Forelimb muscle (tissue), 1 donor: ENCODE results near the gene MCEMP1. TPM values are rescaled to one million over a fixed set of nuclear protein-coding genes. Genes with fewer than 3 reads are reported as not detected.
A peak's percentile ranks its signal among the peaks of the same experiment; 100 is the strongest.

ENCODE experiments used
- DNase-seq: peaks from one replicate; pipeline ENCODE4 v3.0.0-alpha.2; 2013; ENCODE audit warnings: low read depth
- polyA plus RNA-seq: library from polyadenylated mRNA; unstranded; fragments of 120-200 nt; gene quantifications from one replicate; pipeline ENCODE4 v1.2.1, GENCODE V29; 2013; ENCODE audit not compliant: insufficient read length

The MCEMP1 gene
- polyA plus RNA-seq, 1 donor, result 0.14 TPM

DNA sequence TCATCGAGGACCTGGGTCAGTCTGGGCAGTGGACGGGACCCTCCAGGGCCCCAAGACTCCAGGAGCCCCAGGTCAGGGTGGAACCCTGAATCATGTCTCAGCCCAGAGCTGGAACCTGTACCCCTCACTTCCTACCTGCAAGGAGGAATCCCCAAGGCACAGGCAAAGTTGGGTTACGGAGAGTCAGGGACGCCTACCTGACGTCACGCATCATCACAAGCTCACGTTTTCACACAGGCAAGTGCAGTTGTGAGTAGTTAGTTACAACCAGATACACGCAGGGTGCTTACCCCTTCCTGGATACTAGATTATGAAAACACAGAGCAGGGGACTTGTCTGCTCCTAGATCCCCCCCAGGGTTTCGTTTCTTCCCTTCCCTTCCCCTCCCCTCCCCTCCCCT is 6.1 kb upstream of the MCEMP1 start:
- DNase-seq, result no peak

DNA sequence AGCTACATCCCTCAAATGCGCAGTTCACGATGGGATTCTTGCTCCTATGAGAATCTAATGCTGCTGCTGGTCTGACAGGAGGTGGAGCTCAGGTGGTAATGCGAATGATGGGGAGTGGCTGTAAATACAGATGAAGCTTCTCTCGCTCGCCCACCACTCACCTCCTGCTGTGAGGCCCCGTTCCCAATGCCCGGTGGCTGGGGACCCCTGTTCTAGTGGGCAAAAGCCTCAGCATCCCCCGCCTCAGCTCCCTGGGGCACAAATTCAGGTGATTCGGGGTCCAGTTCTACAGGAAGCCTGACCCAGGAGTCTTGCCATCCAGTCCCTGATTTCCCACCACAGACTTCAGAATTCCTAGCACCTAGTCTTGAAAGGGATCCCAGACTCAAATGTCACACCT is 4.4 kb upstream of the MCEMP1 start:
- DNase-seq, result no peak

DNA sequence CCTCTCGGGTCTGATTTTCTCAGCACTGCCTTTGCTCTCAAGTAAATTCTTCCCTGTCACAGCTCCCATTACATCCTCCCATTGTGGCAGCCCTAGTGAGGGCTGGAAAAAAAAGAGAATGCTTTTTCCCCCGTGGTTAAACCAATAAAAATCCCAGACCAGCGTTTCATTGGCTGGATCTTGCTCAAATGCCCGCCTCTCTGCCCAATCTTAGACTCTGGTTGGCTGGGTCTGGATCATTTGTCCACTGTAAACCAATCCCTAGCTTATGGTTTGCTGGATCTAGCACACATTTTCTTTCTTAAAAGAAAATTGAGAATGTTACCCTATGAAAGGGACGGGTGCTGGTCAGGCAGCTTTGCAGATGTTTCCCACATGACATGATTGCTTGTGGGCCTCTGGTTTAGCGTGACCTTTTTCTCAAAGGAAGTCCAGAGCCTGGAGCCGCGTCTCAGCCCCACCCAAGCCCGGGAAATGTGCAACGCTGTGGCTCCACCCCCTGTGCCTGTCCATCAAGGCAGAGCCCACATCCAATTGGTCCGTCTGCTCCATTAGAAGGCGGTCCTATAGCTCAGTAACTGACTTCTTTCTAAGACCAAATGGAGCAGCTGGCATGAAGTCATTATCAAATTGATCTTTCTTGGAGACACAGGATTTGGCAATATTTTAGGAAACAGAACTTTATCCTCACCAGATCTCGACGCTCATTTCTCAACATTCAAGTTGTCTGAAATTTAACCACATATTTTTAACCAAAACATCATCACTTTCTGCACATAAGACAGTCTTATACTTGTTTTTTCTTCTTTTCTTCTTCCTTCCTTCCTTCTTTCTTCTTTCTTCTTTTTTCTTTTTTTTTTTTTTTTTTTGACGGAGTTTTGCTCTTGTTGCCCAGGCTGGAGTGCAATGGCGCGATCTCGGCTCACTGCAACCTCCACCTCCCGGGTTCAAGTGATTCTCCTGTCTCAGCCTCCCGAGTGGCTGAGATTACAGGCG is 2.6 kb upstream of the MCEMP1 start:
- DNase-seq, result no peak

DNA sequence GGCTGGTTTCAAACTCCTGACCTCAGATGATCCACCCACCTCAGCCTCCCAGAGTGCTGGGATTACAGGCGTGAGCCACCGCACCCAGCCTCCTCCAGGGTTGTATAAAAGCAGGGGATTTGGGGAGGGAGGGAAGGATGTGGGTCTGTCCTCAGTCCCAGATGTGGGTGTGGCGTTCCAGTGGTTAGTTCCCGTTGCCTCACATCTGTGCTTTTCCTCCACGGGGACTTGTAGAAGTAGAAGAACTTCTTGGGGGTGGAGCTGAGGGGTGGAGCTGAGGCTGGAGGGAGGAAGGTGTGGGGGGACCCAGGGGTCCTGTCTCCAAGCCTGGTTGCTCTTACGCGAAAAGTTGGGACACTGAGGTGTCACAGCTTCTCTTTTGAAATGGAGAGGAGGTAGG is 514 bp upstream of the MCEMP1 start:
- DNase-seq, result no peak

DNA sequence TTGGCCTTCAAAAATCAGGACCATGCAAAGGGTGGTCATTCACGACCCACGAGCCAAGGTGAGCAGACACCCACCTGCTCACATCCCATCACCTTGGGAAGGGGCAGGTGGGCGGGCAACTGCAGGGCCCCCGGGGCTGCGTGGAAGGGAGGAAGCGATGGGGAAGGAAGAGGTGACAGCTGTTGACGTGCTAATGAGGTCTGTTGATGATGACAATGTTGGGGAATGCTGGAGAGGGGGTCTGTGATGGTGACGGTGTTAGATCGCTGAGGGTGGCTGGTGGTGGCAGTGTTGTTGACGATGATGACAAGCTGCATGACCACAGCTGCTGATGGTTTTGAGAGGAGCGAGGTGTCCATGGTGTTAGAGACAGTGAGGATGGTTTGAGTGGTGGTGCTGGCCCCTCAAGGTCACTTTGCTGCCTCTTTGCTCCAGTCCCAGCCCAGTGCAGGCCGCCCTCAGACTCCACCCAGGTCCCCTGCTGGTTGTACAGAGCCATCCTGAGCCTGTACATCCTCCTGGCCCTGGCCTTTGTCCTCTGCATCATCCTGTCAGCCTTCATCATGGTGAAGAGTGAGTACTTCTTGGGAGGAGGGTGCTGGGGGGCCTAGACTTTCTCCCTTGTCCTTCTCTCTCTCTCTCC is 900 bp downstream of the MCEMP1 start:
- no peak for DNase-seq

DNA sequence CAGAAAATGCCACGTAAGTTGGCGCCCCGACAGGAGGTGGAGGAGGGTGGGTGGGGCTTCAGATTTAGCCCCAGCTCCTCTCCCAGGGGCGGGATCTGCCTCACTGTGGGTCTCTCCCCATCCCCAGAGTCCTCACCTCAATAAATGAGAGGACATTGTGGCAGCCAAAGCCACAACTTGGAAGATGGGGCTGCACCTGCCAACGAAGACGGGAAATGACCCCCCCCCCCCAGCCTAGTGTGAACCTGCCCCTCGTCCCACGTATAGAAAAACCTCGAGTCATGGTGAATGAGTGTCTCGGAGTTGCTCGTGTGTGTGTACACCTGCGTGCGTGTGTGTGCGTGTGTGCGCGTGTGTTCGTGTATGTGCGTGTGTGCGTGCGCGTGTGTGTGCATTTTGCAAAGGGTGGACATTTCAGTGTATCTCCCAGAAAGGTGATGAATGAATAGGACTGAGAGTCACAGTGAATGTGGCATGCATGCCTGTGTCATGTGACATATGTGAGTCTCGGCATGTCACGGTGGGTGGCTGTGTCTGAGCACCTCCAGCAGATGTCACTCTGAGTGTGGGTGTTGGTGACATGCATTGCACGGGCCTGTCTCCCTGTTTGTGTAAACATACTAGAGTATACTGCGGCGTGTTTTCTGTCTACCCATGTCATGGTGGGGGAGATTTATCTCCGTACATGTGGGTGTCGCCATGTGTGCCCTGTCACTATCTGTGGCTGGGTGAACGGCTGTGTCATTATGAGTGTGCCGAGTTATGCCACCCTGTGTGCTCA is 2.3 kb downstream of the MCEMP1 start:
- DNase-seq, result no peak

DNA sequence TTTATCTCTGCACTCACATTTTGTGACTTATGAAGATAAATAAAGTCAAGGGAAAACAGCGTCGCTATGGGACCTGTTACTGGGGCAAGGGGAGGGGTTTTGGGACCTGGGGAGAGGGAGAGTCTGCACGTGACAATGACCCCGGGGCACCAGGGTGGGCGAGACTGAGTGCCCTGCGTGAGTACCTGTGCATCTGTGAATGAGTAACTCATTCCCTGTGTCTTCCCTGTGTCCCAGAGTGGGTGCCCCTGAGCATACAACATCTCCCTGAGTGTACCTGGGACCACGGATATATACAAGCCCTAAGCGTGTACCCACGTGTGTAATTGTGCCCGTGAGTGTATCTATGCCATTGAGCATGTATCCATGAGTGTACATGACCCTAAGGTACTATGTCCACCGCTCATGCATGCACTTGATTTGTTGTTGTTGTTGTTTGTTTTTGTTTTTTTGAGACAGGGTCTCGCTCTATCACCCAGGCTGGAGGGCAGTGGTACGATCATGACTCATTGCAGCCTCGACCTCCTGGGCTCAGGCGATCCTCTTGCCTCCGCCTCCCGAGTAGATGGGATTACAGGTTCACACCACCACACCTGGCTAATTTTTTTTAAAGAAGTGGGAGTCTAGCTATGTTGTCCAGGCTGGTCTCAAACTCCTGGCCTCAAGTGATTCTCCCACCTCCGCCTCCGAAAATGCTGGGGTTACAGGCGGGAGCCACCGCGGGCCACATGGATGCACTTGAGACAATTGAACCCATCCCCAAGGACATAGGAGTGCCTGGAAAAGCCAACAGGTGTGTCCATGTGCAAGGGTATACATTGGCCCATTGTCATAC is 3.1 kb downstream of the MCEMP1 start:
- DNase-seq, result no peak

DNA sequence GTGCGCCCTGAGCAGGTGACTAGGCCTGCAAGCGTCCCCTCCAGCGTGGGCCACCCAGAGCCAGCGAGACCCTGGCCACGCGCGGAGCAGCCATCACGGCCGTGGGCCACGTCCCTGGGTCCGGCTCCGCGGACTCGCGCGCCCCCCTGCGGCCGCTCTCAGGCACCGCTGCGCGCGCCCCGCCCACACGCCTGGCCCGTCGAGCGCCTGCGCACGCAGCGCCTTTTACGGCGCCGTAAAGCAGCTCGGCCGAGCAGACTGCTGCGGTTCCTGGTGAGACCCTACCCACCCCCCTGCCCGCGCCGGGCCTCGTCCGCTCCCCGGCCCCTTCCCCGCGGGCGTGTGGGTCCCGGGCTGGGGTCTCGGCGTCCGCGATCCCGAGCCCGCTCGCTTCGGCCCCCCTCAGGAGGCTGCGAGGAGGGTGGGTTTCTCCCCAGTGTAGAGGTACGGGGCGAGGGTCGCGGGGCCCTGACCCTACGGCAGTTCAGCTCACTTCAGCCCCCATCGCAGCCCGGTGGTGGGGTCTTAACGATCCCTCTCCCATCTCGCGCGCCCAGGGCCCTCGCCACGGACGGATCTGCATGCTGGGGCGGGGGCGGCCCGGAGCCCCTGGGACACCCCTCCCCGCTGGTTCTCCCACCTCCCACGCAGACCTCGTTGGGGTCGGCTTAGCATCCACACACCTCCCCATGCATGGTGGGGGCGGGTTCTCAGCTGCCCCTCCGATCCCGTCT is 3.9 kb downstream of the MCEMP1 start, which contains the start of gene TRAPPC5:
Gene TRAPPC5 (plus strand): TSS at position 228 of the 734 bp plus-strand sequence. CDS start 1,421 bp downstream, outside the sequence.
- peak; percentile 77 for DNase-seq

DNA sequence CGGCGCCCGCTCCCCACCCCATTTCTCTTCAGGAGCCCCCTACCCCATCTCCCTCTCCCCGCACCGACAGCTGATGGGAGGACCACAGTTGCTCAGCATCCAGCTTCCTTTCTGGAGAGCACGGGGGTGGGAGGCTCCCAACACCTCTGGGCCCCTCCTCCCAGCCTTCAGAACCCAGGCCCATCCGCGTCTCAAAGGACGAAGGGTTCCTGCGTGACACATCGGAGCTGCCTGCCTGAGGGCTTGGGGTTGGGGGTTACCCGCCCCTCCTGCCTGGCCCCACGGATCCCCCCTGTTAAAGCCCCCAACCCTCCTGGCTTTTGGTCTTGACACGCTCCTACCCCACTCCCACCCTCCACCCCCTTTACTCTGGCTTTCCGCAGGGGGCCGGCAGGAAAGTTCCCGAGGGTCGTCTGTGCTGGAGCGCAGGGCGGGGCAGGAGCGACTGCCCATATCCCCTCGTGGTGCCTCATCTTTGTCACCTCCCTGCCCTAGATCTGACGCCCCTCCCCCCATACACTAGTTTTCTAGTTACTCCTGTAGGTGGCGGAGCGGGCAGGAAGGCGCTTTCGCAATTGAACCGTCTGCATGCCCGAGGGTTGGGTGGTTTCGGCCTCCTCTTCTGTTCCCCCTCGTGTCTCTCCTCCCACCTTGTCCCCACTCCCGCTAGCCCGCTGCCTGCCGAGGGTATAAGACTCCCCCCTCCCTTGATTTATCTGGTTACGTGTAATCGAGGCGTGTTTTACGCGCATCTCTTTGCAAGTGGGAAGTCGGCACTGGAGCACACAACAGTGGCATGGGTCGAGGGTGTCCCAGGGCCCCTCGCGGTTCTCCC is 4.7 kb downstream of the MCEMP1 start:
- peak; percentile 52 for DNase-seq

DNA sequence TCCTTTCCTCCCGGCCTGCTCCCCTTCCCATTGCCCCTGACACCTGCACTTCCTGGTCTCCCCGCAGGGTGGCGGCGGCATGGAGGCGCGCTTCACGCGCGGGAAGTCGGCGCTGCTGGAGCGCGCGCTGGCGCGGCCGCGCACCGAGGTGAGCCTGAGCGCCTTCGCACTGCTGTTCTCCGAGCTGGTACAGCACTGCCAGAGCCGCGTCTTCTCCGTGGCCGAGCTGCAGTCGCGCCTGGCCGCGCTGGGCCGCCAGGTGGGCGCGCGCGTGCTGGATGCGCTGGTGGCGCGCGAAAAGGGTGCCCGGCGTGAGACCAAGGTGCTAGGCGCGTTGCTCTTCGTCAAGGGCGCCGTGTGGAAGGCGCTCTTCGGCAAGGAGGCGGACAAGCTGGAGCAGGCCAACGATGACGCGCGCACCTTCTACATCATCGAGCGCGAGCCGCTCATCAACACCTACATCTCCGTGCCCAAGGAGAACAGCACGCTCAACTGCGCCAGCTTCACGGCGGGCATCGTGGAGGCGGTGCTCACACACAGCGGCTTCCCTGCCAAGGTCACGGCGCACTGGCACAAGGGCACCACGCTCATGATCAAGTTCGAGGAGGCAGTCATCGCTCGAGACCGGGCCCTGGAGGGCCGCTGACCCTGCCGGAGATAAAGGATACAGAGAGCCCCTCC is 5.4 kb downstream of the MCEMP1 start:
- DNase-seq, result no peak

DNA sequence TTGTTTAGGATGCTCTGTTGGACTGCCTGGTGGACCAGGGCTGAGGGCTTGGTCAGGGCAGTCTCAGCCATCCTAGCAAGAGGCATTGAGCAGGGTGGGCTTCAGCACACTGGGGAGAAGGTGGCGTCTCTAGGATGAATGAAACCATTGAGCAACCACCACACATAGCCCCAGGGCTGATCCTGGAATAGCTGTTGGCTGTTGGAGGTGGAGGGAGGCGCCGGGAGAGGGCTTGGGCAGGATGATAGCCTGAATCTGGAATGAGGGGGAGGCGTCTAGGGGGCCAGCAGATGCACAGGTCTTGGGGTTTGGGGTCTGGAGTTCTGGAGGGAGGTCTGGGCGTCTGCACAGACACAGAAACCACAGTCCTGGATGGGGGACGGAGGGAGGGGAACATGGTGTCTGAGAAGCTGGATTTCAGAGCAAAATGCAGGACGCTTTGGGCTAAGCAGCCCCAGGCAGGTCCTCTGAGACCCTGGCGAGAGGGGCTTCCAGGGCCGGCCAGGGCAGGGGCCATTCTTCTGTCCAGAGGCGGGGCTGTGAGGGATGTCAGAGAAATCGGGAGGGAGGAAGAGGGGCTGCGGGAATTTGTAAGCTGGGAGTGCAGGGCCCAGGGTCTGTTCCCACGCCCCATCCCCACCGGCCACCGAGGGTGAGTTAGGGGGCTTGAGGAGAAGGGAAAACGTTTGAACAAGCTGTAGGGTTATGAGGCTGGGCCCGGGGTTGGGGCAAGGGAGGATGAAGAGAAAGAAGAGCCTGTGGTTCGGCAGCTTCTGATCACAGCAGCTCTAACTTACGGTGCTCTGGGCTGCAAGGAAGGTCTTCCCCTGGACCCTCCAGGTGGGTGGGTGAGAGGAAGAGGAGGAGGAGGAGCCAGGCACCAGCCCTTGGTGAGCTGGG is 8.9 kb downstream of the MCEMP1 start:
- DNase-seq, result no peak

DNA sequence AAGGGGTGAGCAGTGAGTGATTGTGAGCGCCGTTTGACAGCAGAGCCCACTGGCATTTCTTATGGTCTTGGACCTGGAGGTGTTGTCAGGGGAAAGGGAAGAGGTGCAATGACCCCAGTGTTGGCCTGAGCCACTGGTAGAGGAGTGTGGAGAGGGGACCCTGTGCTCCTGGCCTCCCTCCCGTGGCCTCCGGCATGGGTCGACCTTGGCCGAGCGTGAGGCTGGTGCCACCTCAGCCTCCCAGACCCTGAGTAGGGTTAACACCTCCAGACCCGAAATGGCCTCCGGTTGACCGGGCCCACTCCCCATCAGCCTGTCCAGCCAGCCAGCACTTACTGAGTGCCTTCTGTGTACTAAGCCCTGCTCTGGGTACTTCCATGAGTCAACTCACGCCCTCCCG is 10.3 kb downstream of the MCEMP1 start:
- DNase-seq, result no peak

DNA sequence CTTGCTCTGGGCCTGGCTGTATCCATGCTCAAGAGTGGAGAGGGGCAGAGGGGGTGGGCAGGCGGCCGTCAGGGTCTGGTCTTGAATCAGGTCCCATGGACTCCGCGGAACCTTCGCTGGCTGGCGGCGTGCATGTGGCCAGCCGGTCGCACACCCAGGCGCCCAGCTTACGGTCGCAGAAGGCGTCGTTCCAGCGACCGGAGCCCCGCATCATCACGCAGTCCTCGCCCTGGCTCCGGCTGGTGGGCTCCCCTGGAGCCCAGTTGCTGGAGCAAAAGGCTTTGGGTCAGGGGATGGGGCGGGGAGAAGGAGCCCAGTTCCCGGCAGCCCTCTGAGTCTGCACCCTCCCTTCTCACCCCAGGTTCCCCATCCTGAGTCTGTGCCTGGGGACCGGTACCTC is 12.3 kb downstream of the MCEMP1 start:
- no peak for DNase-seq

DNA sequence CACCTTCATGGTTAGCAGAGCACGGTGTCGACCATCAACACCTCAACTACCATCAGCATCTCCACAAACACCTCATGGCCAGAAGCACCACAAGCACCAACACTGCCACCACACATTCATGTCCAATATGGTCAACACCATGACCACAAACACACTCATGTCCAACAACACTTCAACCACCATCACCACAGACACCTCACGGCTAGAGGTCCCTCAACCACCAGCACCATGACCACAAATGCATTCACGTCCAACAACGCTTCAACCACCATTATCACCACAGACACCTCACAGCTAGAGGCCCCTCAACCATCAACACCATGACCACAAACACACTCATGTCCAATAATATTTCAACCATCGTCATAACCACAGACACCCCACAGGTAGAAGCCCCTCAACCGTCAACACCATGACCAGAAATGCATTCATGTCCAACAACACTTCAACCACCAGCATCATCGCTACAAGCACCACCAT is 13.9 kb downstream of the MCEMP1 start:
- no peak for DNase-seq

DNA sequence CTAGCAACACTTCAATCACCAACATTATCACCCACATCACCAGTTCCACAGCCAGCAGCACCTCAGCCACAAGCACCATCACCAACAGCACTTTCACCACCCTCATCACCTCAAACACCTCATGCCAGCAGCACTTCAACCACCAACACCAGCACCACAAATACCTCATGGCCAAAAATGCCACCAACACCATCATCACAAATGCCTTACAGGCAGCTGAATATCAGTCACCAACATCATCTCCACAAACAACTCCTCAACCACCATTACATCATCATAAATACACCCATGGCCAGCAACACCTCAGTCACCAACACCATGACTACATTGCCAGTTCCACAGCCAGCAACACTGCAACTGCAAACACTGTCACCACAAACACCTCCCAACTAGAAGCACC is 14.6 kb downstream of the MCEMP1 start:
- DNase-seq, result no peak

DNA sequence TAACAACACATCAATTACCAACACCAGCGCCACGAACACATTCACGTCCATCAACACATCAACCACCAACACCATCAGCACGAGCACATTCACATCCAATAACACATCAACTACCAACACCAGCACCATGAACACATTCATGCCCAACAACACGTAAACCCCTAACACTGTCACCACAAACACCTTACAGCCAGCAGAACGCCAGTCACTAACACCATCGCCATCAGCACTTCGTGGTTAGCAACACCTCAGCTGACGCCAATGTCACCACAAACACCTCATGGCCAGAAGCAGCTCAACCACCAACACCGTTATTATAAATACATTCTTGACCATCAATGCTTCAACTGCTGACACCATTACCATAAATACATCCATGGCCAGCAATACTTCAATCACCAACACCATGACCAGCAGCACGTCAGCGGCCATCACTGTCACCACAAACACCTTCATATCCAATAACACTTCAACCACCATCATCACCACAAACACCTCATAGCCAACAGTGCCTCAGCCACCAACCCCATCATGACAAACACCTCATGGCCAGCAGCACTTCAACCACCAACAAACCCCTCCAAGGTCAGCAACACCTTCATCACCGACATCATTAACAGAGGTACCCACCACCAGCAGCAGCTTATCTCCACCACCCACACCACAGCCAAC is 15.7 kb downstream of the MCEMP1 start:
- DNase-seq, result no peak

DNA sequence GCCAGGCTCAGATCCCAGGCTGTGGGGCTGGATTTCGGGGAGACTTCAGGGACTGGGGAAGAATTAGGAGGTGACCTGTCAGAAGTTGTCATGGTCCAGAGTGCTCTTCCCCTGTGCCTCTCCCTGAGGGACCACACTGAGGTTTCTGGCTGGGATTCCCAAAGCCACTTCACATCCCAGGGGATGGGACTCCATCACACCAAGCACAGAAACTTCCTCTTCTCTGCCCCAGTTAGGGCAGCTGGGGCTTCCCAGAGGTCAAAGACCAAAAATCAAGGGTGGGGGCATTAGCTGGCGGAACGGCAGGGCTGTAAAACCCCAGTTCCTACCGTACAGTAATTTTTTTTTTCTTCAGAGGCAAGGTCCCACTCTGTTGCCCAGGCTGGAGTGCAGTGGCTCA is 17.6 kb downstream of the MCEMP1 start:
- DNase-seq, result no peak
